ENCODE results near the gene SIGLEC1.

- no peak for TF ChIP-seq CTCF (conservative IDR thresholded peaks at IDR 0.05 in 1 of 2, IDR thresholded peaks at IDR 0.05 in 1 of 2; ENCODE audit: extremely low read depth in 1 of 2, insufficient read depth in 1 of 2, low read depth in 1 of 2, low read length in 2 of 2)
- no peak for TF ChIP-seq EZH2 (IDR thresholded peaks at IDR 0.05; ENCODE audit: borderline replicate concordance, low read length)
Measured at GRCh38 chr20:3677733-3678132, 34.7 kb downstream of the SIGLEC1 start.
